Hypothalamus (tissue), 51 donors: ENCODE data around the gene FYB2.
"Not testable (repeated sequence)": the region's sequence is repeated elsewhere in the genome, so short reads cannot be mapped to it uniquely, and the experiment has no call there.

Source experiments
- DNase-seq, 51 donors: peaks; one replicate each; lab custom pipeline; 2025; lab: John Stamatoyannopoulos, UW

Gene FYB2

GRCh38 chr1:56798053-56798471 lies 21.1 kb downstream of the FYB2 start:
- peak in 1 of 51 donors; percentile 22 for DNase-seq

- DNase-seq = no peak
Measured at GRCh38 chr1:56797065-56797685, 22.0 kb downstream of the FYB2 start.

- DNase-seq = no peak
Measured at GRCh38 chr1:56795870-56796269, 23.3 kb downstream of the FYB2 start.

- DNase-seq = no peak
Measured at GRCh38 chr1:56790036-56790435, 29.2 kb downstream of the FYB2 start.

- no peak for DNase-seq
Measured at GRCh38 chr1:56788588-56788987, 30.6 kb downstream of the FYB2 start.

- DNase-seq = no peak
Measured at GRCh38 chr1:56788102-56788501, 31.1 kb downstream of the FYB2 start.

GRCh38 chr1:56787330-56787729 lies 31.9 kb downstream of the FYB2 start:
- no peak for DNase-seq

GRCh38 chr1:56782773-56783172 lies 36.4 kb downstream of the FYB2 start:
- DNase-seq = no peak

GRCh38 chr1:56780826-56781225 lies 38.4 kb downstream of the FYB2 start:
- no peak for DNase-seq

- no peak for DNase-seq
Measured at GRCh38 chr1:56780128-56780750, 39.0 kb downstream of the FYB2 start.

GRCh38 chr1:56777972-56778371 lies 41.2 kb downstream of the FYB2 start:
- no peak for DNase-seq

GRCh38 chr1:56774732-56775131 lies 44.5 kb downstream of the FYB2 start:
- not testable (repeated sequence) for DNase-seq

- no peak for DNase-seq
Measured at GRCh38 chr1:56774067-56774609, 45.1 kb downstream of the FYB2 start.

- no peak for DNase-seq
Measured at GRCh38 chr1:56773341-56774066, 45.7 kb downstream of the FYB2 start.

GRCh38 chr1:56771717-56772116 lies 47.5 kb downstream of the FYB2 start:
- DNase-seq = no peak

- no peak for DNase-seq
Measured at GRCh38 chr1:56758794-56759193, 60.4 kb downstream of the FYB2 start.

- DNase-seq = no peak
Measured at GRCh38 chr1:56758135-56758534, 61.1 kb downstream of the FYB2 start.

- no peak for DNase-seq
Measured at GRCh38 chr1:56755911-56756310, 63.3 kb downstream of the FYB2 start.

GRCh38 chr1:56754708-56755479 lies 64.3 kb downstream of the FYB2 start:
- DNase-seq = no peak

- DNase-seq = no peak
Measured at GRCh38 chr1:56745231-56745630, 74.0 kb downstream of the FYB2 start.

GRCh38 chr1:56728964-56729363 lies 90.2 kb downstream of the FYB2 start:
- DNase-seq = no peak
